GM18868 (cell line): ENCODE data around the gene CTNNBIP1.

ENCODE experiments used
- ATAC-seq: cut with Tn5 transposase; IDR thresholded peaks from one replicate; pipeline ENCODE4 v1.9.1; 2021; ENCODE audit warnings: mild to moderate bottlenecking, moderate library complexity; ENCODE audit not compliant: unreplicated experiment

Gene CTNNBIP1

GRCh38 chr1:9881838-9882249, 28.2 kb downstream of the CTNNBIP1 start:
- ATAC-seq, result no peak

GRCh38 chr1:9878404-9878803, 31.7 kb downstream of the CTNNBIP1 start:
- ATAC-seq, result no peak

GRCh38 chr1:9877962-9878361, 32.1 kb downstream of the CTNNBIP1 start:
- no peak for ATAC-seq

- no peak for ATAC-seq
Measured at GRCh38 chr1:9875636-9876000, 34.5 kb downstream of the CTNNBIP1 start.

- no peak for ATAC-seq
Measured at GRCh38 chr1:9874959-9875635, 35.0 kb downstream of the CTNNBIP1 start.

- ATAC-seq, result no peak
Measured at GRCh38 chr1:9874412-9874811, 35.7 kb downstream of the CTNNBIP1 start.

GRCh38 chr1:9873992-9874391, 36.1 kb downstream of the CTNNBIP1 start:
- no peak for ATAC-seq

- ATAC-seq, result no peak
Measured at GRCh38 chr1:9873385-9873784, 36.7 kb downstream of the CTNNBIP1 start.

GRCh38 chr1:9872430-9873165, 37.5 kb downstream of the CTNNBIP1 start:
- ATAC-seq, result no peak

- ATAC-seq, result no peak
Measured at GRCh38 chr1:9871707-9872425, 38.2 kb downstream of the CTNNBIP1 start.

GRCh38 chr1:9871021-9871420, 39.0 kb downstream of the CTNNBIP1 start:
- ATAC-seq, result no peak

- ATAC-seq, result no peak
Measured at GRCh38 chr1:9870572-9870971, 39.5 kb downstream of the CTNNBIP1 start.

- no peak for ATAC-seq
Measured at GRCh38 chr1:9869831-9870251, 40.2 kb downstream of the CTNNBIP1 start.

- ATAC-seq, result no peak
Measured at GRCh38 chr1:9868244-9868590, 41.9 kb downstream of the CTNNBIP1 start.

- peak; percentile 60 for ATAC-seq
Measured at GRCh38 chr1:9867408-9868243, 42.4 kb downstream of the CTNNBIP1 start.

- ATAC-seq, result no peak
Measured at GRCh38 chr1:9866836-9867235, 43.2 kb downstream of the CTNNBIP1 start.

- no peak for ATAC-seq
Measured at GRCh38 chr1:9865724-9866123, 44.3 kb downstream of the CTNNBIP1 start.

GRCh38 chr1:9863371-9863770, 46.7 kb downstream of the CTNNBIP1 start:
- ATAC-seq, result no peak

GRCh38 chr1:9861360-9861759, 48.7 kb downstream of the CTNNBIP1 start:
- ATAC-seq, result no peak

- ATAC-seq, result no peak
Measured at GRCh38 chr1:9860887-9861286, 49.2 kb downstream of the CTNNBIP1 start.
